Right lobe of liver (tissue), 6 donors: Measurements from ENCODE around the gene MAPT. TPM values are rescaled to one million over a fixed set of nuclear protein-coding genes. Genes with fewer than 3 reads are reported as not detected.

Experiments
- ATAC-seq, 4 donors: fragments of 200-7000 bp; cut with Tn5 transposase; one replicate each; pipeline ENCODE4 v1.9.1; 2020; ENCODE audit warnings: mild to moderate bottlenecking in 4 of 4, moderate library complexity in 4 of 4
- DNase-seq, 3 donors: peaks; one replicate each; pipeline ENCODE4 v3.0.0-alpha.2; 2020
- H3K27ac ChIP-seq, 3 donors: fragments of 200-600 bp; one replicate each; pipeline ENCODE4 v1.8.0; 2022
- H3K27me3 ChIP-seq, 2 donors: fragments of 200-600 bp; one replicate each; pipeline ENCODE4 v1.8.0; 2022
- H3K36me3 ChIP-seq, 4 donors: fragments of 200-600 bp; sonication (generic) in 1 of 4; one replicate each; pipeline versions ENCODE4 v1.5.1 to v1.8.0; 2017 to 2022; ENCODE audit warnings: control low read depth in 1 of 4
- H3K4me1 ChIP-seq, 4 donors: fragments of 200-600 bp; sonication (generic) in 1 of 4; one replicate each; pipeline versions ENCODE4 v1.5.1 to v1.8.0; 2017 to 2022; ENCODE audit warnings: control low read depth in 1 of 4
- H3K4me3 ChIP-seq, 3 donors: fragments of 200-600 bp; one replicate each; pipeline ENCODE4 v1.8.0; 2022
- H3K9me3 ChIP-seq, 4 donors: fragments of 200-600 bp; sonication (generic) in 1 of 4; one replicate each; pipeline versions ENCODE4 v1.5.1 to v1.8.0; 2017 to 2022; ENCODE audit warnings: control low read depth in 1 of 4
- POLR2A ChIP-seq: fragments of 450-650 bp; IDR thresholded peaks from one replicate; pipeline ENCODE4 v1.6.1; 2017; ENCODE audit warnings: antibody characterized with exemption, mild to moderate bottlenecking
- WGBS: methylation state at CpG from one replicate; pipeline ENCODE4 v1.1.6; 2018; ENCODE audit warnings: low coverage, low lambda C conversion rate; ENCODE audit not compliant: insufficient coverage; ENCODE audit errors: missing lambda C conversion rate; 5-methylcytosine and 5-hydroxymethylcytosine counted together
- intact Hi-C, 2 donors: fragments of 100-400 bp; cut with DNase I; formaldehyde crosslinking; loops; one replicate each; pipeline versions ENCODE4 v1.11.2 to v1.14.1; 2022
- small RNA-seq, 2 experiments: library from RNA; depleted of rRNA; stranded (forward); fragments of <200 nt; gene quantifications; one replicate each; pipeline ENCODE3, GENCODE V24; 2016
- total RNA-seq, 6 experiments: library from RNA; depleted of rRNA in 2 of 6; stranded (reverse); fragments of >200 nt in 2 of 6; fragmentation: NEBNext Ultra II Directional in 3 of 6; extraction: Animal tissue kit (Norgen Biotek cat#: 25700) in 3 of 6; gene quantifications; one replicate each; pipeline versions ENCODE4 v1.1.0 to v1.2.4, GENCODE V29; 2016 to 2023
- TF ChIP-seq, protein P1 (sequence below), 4 donors: fragments of 200-600 bp in 3 of 4; fragments of 450-650 bp in 1 of 4; IDR thresholded peaks; one replicate each; pipeline versions ENCODE4 v1.5.1 to v1.8.0; 2016 to 2022; ENCODE audit warnings: antibody characterized with exemption in 4 of 4, mild to moderate bottlenecking in 2 of 4
- donor health status: DM: no; HTN: yes; CAD: no.
- donor health status: DM: no; HTN: no; CAD: no.
- donor health status: DM: no; HTN: no; CAD: no.
- donor health status: DM: no; HTN: yes; CAD: no.
- donor health status: DM: no; HTN: yes; CAD: no.

Gene MAPT
- total RNA-seq, 6 experiments from 2014 or later: 0.39 to 4.9 (median 0.59) TPM

DNA sequence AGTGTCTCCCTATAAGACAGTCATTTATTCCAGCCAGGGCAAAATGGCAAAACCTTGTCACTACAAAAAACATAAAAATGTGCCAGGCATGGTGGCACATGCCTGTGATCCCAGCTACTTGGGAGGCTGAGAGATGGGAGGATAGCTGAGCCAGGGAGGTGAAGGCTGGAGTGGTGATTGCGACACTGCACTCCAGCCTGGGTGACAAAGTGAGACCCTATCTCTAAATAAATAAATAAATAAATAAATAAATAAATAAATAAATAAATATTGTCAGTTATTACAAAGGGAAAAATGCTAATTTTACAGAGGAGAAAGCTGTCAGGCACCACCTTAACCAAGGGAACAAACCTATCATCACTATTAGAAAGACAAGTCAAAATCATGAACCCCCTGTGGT is 180.2 kb downstream of the MAPT start:
- TF ChIP-seq, protein P1, sequence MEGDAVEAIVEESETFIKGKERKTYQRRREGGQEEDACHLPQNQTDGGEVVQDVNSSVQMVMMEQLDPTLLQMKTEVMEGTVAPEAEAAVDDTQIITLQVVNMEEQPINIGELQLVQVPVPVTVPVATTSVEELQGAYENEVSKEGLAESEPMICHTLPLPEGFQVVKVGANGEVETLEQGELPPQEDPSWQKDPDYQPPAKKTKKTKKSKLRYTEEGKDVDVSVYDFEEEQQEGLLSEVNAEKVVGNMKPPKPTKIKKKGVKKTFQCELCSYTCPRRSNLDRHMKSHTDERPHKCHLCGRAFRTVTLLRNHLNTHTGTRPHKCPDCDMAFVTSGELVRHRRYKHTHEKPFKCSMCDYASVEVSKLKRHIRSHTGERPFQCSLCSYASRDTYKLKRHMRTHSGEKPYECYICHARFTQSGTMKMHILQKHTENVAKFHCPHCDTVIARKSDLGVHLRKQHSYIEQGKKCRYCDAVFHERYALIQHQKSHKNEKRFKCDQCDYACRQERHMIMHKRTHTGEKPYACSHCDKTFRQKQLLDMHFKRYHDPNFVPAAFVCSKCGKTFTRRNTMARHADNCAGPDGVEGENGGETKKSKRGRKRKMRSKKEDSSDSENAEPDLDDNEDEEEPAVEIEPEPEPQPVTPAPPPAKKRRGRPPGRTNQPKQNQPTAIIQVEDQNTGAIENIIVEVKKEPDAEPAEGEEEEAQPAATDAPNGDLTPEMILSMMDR (IDR thresholded peaks at IDR 0.05): no peak
- TF ChIP-seq POLR2A: no peak
- intact Hi-C loops: no loop called here

More for the DNA sequence above, 180.2 kb downstream of the MAPT start:
- WGBS: 100% methylated on average over 1 of the region's 1 CpG
- Histone ChIP-seq H3K4me1 (peaks cover 0 to 3% (median 0%) of the 10 kb centered on the region in 4 donors), H3K4me3 (no peak overlapping the region), H3K36me3 (no peaks in the 10 kb centered on the region), H3K27me3 (no peaks in the 10 kb centered on the region), H3K9me3 (no peaks in the 10 kb centered on the region), H3K27ac (no peak overlapping the region)
- DNase-seq (no peak), ATAC-seq (no peak)

Small RNAs within 50 kb of the gene (small RNA-seq; reads per million reads assigned to genes)
- 0 reads per million in 2 experiments for gene RF00017

Other genes starting within 250 kb of the MAPT start
- not detected for gene CRHR1, start 110.2 kb upstream of the MAPT start, total RNA-seq
- gene SPPL2C, start 49.7 kb upstream of the MAPT start, total RNA-seq: not detected
- not detected for gene STH, start 104.7 kb downstream of the MAPT start, total RNA-seq